Spleen (tissue), 11 donors: ENCODE measurements around the gene WDR47. TPM values are rescaled to one million over a fixed set of nuclear protein-coding genes. Genes with fewer than 3 reads are reported as not detected.
A peak's percentile ranks its signal among the peaks of the same experiment; 100 is the strongest.
"Not testable (repeated sequence)": the region's sequence is repeated elsewhere in the genome, so short reads cannot be mapped to it uniquely, and the experiment has no call there.

Source experiments
- DNase-seq: peaks from one replicate; pipeline ENCODE4 v3.0.0-alpha.2; 2020
- H3K27ac ChIP-seq, 8 donors: fragments of 200-600 bp; sonication (generic) in 7 of 8; 1 replicate in 4 of 8; 2 replicates in 4 of 8; pipeline versions ENCODE4 v1.5.0 to v1.8.0; 2016 to 2021; ENCODE audit warnings: inconsistent platforms in 4 of 8, mild to moderate bottlenecking in 4 of 8, moderate library complexity in 1 of 8
- H3K27me3 ChIP-seq, 7 donors: fragments of 200-600 bp; sonication (generic) in 6 of 7; replicated peaks in 1 of 7; 1 replicate in 4 of 7; 2 replicates in 3 of 7; pipeline versions ENCODE4 v1.5.0 to v1.8.0; 2016 to 2021; ENCODE audit warnings: inconsistent platforms in 3 of 7, mild to moderate bottlenecking in 1 of 7
- H3K36me3 ChIP-seq, 6 donors: fragments of 200-600 bp; sonication (generic) in 5 of 6; 1 replicate in 4 of 6; 2 replicates in 2 of 6; pipeline versions ENCODE4 v1.5.0 to v1.8.0; 2016 to 2021; ENCODE audit warnings: inconsistent platforms in 2 of 6
- H3K4me1 ChIP-seq, 6 donors: fragments of 200-600 bp; sonication (generic) in 5 of 6; 1 replicate in 3 of 6; 2 replicates in 3 of 6; pipeline versions ENCODE4 v1.5.0 to v1.8.0; 2016 to 2021; ENCODE audit warnings: inconsistent platforms in 3 of 6
- H3K4me3 ChIP-seq, 8 donors: fragments of 200-600 bp; sonication (generic) in 7 of 8; 1 replicate in 4 of 8; 2 replicates in 4 of 8; pipeline versions ENCODE4 v1.5.0 to v1.8.0; 2016 to 2021; ENCODE audit warnings: inconsistent platforms in 4 of 8, mild to moderate bottlenecking in 4 of 8, moderate library complexity in 2 of 8
- H3K9me3 ChIP-seq, 8 donors: fragments of 200-600 bp; sonication (generic) in 7 of 8; 1 replicate in 4 of 8; 2 replicates in 4 of 8; pipeline versions ENCODE4 v1.5.0 to v1.8.0; 2016 to 2021; ENCODE audit warnings: inconsistent platforms in 4 of 8
- POLR2A ChIP-seq, 3 donors: fragments of 450-650 bp; IDR thresholded peaks; one replicate each; pipeline ENCODE4 v1.5.1; 2017; ENCODE audit warnings: antibody characterized with exemption in 3 of 3, mild to moderate bottlenecking in 1 of 3
- POLR2AphosphoS5 ChIP-seq, 3 donors: sonication (generic); formaldehyde crosslinking; IDR thresholded peaks; one replicate each; pipeline ENCODE4 v1.5.1; 2017; ENCODE audit warnings: antibody characterized with exemption in 3 of 3
- WGBS, 5 donors: extraction: QIAGEN DNeasy Blood & Tissue Kit in 3 of 5; methylation state at CpG; one replicate each; pipeline versions ENCODE4 v1.1.5 to v1.1.7; 2013 to 2018; 5-methylcytosine and 5-hydroxymethylcytosine counted together
- intact Hi-C: fragments of 100-400 bp; cut with DNase I; formaldehyde crosslinking; loops from one replicate; pipeline ENCODE4 v1.15.0; 2023; ENCODE audit warnings: low total_unique reads
- polyA plus RNA-seq, 3 donors: library from polyadenylated mRNA; stranded (reverse); fragments of 200-250 nt; gene quantifications; one replicate each; pipeline ENCODE4 v1.2.1, GENCODE V29; 2013
- total RNA-seq, 7 donors: library from RNA; depleted of rRNA in 3 of 7; stranded (reverse); fragments of >200 nt in 3 of 7; fragmentation: NEBNext Ultra II Directional in 4 of 7; extraction: Animal tissue kit (Norgen Biotek cat#: 25700) in 4 of 7; gene quantifications; one replicate each; pipeline versions ENCODE4 v1.1.0 to v1.2.1, GENCODE V29; 2016 to 2021
- TF ChIP-seq, protein P1 (sequence below), 11 experiments: fragments of 200-600 bp in 7 of 11; fragments of 450-650 bp in 4 of 11; sonication (generic) in 4 of 11; IDR thresholded peaks in 8 of 11; conservative IDR thresholded peaks in 3 of 11; 1 replicate in 7 of 11; 2 replicates in 4 of 11; pipeline versions ENCODE4 v1.4.0 to v1.8.0; 2016 to 2021; ENCODE audit warnings: antibody characterized with exemption in 11 of 11, inconsistent platforms in 4 of 11, mild to moderate bottlenecking in 1 of 11
- donor health status: healthy with polysubstance abuse.
- donor health status: DM: no; HTN: no; CAD: no; lungs with moderate emphysema.
- donor health status: DM: no; HTN: no; CAD: no.
- donor health status: Bipolar disorder and iron deficiency.
- donor health status: healthy.
- donor health status: DM: no; HTN: no; CAD: no.
- donor health status: DM: yes; HTN: yes; CAD: no.

Gene WDR47
- total and polyA plus RNA-seq, 10 donors, result 1.9 to 20.1 (median 13.1) TPM

DNA sequence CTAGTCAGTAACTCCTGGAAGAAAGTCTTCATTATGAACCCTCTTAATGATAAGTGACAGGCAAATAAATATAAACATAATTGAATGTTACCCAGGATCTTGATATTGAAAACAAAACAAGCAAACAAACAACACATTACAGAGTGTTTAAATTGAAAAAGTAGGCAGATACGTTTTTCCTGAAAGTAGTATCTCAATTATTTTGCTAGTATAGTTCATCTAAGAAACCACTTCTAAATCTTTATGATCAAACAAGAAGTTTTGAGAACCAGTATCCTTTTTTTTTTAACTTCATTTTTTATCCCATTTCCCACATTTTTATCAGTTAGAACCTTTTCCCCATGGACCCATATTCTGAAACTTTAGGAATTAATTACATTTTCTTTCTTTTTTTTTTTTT, 3.7 kb upstream of the WDR47 start:
- intact Hi-C loops, result no loop called here

GRCh38 chr1:109040989-109041620, 797 bp downstream of the WDR47 start:
- Histone ChIP-seq H3K4me3 (peak overlapping the region; percentile 82 to 100 (median 98)), H3K4me1 (peaks cover 6 to 32% (median 13%) of the 10 kb centered on the region in 6 donors), H3K27me3 (no peaks in the 10 kb centered on the region), H3K27ac (peak overlapping the region; percentile 84 to 94 (median 90)), H3K9me3 (no peaks in the 10 kb centered on the region), H3K36me3 (no peaks in the 10 kb centered on the region)
- DNase-seq, result peak; percentile 90
- 0 to 5% (median 1%) methylated on average over 17 to 44 of the region's 44 CpGs for WGBS, 5 donors
- intact Hi-C loops, result no loop called here
- no peak for TF ChIP-seq POLR2AphosphoS5 (IDR thresholded peaks at IDR 0.05)
- no peak for TF ChIP-seq POLR2A (IDR thresholded peaks at IDR 0.05)
- TF ChIP-seq, protein P1, sequence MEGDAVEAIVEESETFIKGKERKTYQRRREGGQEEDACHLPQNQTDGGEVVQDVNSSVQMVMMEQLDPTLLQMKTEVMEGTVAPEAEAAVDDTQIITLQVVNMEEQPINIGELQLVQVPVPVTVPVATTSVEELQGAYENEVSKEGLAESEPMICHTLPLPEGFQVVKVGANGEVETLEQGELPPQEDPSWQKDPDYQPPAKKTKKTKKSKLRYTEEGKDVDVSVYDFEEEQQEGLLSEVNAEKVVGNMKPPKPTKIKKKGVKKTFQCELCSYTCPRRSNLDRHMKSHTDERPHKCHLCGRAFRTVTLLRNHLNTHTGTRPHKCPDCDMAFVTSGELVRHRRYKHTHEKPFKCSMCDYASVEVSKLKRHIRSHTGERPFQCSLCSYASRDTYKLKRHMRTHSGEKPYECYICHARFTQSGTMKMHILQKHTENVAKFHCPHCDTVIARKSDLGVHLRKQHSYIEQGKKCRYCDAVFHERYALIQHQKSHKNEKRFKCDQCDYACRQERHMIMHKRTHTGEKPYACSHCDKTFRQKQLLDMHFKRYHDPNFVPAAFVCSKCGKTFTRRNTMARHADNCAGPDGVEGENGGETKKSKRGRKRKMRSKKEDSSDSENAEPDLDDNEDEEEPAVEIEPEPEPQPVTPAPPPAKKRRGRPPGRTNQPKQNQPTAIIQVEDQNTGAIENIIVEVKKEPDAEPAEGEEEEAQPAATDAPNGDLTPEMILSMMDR (IDR thresholded peaks at IDR 0.05 in 8 of 11, conservative IDR thresholded peaks at IDR 0.05 in 3 of 11), result no peak

More for the DNA sequence above, 3.7 kb upstream of the WDR47 start:
- Histone ChIP-seq H3K36me3 (no peaks in the 10 kb centered on the region), H3K27ac (no peak overlapping the region), H3K4me1 (peaks cover 0 to 13% (median 6%) of the 10 kb centered on the region in 6 donors), H3K9me3 (no peaks in the 10 kb centered on the region), H3K4me3 (no peak overlapping the region), H3K27me3 (no peaks in the 10 kb centered on the region)
- DNase-seq, result no peak
- 61 to 86% (median 65%) methylated on average over 1 of the region's 1 CpG for WGBS, 5 donors
- no peak for TF ChIP-seq POLR2A (IDR thresholded peaks at IDR 0.05)
- TF ChIP-seq, protein P1 (IDR thresholded peaks at IDR 0.05 in 8 of 11, conservative IDR thresholded peaks at IDR 0.05 in 3 of 11), result no peak
- no peak for TF ChIP-seq POLR2AphosphoS5 (IDR thresholded peaks at IDR 0.05)

DNA sequence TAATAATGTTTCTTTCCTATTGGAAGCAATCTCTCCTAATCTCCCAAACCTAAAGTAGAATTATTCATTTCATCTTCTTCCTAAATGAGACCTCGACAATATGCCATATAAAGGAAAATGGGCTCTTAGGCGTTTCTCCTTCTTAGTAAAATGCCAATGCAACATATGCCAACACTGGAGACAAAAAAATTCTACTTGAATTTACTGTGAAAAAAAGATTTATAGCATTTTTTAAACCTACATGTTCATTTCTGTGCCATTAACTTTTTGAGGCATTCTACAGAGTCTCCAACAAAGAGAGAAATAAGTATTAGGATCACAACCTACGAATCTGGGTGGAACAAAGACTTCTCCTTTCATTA, 1.3 kb downstream of the WDR47 start:
- H3K27ac ChIP-seq, result peak overlapping the region in 3 of 8 donors; percentile 91 to 94 (median 92)
- 12 to 33% (median 16%) methylated on average over 3 of the region's 3 CpGs for WGBS, 5 donors

GRCh38 chr1:109034382-109034781, 7.5 kb downstream of the WDR47 start:
- TF ChIP-seq, protein P1 (IDR thresholded peaks at IDR 0.05 in 8 of 11, conservative IDR thresholded peaks at IDR 0.05 in 3 of 11), result no peak
- TF ChIP-seq POLR2AphosphoS5 (IDR thresholded peaks at IDR 0.05) (no peak), POLR2A (IDR thresholded peaks at IDR 0.05) (no peak)
- Histone ChIP-seq H3K9me3 (no peaks in the 10 kb centered on the region), H3K4me1 (peaks cover 0 to 8% (median 0%) of the 10 kb centered on the region in 6 donors), H3K36me3 (no peaks in the 10 kb centered on the region), H3K27ac (no peak overlapping the region), H3K4me3 (no peak overlapping the region), H3K27me3 (no peaks in the 10 kb centered on the region)
- no peak for DNase-seq
- WGBS, 5 donors, result 96 to 100% (median 97%) methylated on average over 2 of the region's 2 CpGs
- intact Hi-C loops, result no loop called here

More for the DNA sequence above, 1.3 kb downstream of the WDR47 start:
- TF ChIP-seq, protein P1 (IDR thresholded peaks at IDR 0.05 in 8 of 11, conservative IDR thresholded peaks at IDR 0.05 in 3 of 11), result no peak
- TF ChIP-seq POLR2AphosphoS5 (IDR thresholded peaks at IDR 0.05) (no peak), POLR2A (IDR thresholded peaks at IDR 0.05) (no peak)
- intact Hi-C loops, result no loop called here
- Histone ChIP-seq H3K27me3 (no peaks in the 10 kb centered on the region), H3K9me3 (no peaks in the 10 kb centered on the region), H3K4me3 (peak overlapping the region; percentile 82 to 100 (median 98)), H3K36me3 (no peaks in the 10 kb centered on the region), H3K4me1 (peaks cover 6 to 32% (median 13%) of the 10 kb centered on the region in 6 donors)
- no peak for DNase-seq

- H3K9me3 ChIP-seq, H3K27me3 ChIP-seq: not testable (repeated sequence)
- 93 to 97% (median 95%) methylated on average over 8 of the region's 8 CpGs for WGBS, 5 donors
These were observed 12.4 kb downstream of the WDR47 start for GRCh38 chr1:109029493-109029892.

More at GRCh38 chr1:109029493-109029892, 12.4 kb downstream of the WDR47 start:
- H3K4me3 ChIP-seq, H3K27ac ChIP-seq, intact Hi-C loops, H3K4me1 ChIP-seq, DNase-seq, H3K36me3 ChIP-seq: not testable (repeated sequence)
